GM21723 (cell line): Measurements from ENCODE around the gene FAM53B.

Source experiments
- ATAC-seq: cut with Tn5 transposase; IDR thresholded peaks from one replicate; pipeline ENCODE4 v1.9.1; 2021; ENCODE audit warnings: mild to moderate bottlenecking, moderate library complexity; ENCODE audit not compliant: unreplicated experiment

FAM53B gene

GRCh38 chr10:124698545-124699469 is 45.4 kb downstream of the FAM53B start:
- no peak for ATAC-seq

GRCh38 chr10:124697837-124698544 is 46.2 kb downstream of the FAM53B start:
- ATAC-seq = no peak

DNA sequence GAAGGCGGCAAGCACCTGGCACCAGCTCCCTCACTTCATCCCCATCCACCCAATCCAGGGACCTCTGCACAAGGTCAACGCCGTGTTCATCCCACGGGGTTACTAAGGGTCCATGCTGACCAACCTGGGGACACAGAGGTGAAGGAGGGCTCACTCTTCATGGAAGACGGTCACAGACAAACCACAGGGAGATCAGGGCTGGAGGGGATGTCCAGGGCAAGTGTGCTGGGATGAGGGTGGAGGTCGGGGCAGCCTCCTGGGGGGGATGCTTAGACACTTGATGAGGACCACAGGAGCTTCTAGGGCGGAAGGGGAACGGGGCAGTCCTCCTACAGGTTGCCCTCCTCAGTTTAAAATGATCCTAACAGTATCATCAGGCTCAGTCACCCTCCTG is 46.7 kb downstream of the FAM53B start:
- ATAC-seq = no peak

GRCh38 chr10:124696446-124697392 is 47.5 kb downstream of the FAM53B start:
- ATAC-seq = peak; percentile 82

GRCh38 chr10:124695259-124695658 is 48.9 kb downstream of the FAM53B start:
- no peak for ATAC-seq

DNA sequence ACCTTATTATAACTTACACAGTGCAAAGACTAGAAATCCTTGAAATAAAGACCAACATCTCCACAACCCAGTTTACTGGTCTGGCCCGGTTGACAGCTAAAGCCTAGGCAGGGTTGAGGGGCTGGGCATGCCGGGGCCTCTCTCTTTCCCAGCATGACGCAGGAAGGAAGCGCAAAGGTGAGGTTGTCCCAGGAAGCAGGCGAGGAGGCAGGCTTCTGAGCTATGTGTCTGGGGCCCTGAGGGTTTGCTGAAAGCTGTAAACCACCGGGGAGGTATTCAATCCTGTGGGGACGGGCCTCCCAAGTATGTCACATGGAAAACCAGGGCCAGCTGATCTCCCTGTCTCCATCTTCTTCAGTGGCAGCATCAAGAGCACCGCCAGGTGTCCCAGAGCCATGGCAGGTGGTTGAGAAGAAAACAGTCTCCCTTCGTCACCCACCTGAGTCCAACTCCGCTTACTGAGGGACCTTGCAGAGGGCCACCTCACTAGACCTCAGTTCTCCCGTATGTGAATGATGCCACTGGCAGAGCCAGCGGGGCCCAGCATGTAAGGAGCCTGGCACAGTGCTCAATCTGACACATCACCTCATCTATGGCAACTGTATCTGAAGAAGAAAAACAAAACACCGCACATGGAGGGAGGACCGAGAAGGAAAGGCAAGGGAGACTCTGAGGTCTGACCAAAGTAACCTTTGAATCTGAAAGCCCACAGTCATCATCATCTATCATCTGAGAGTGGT is 49.5 kb downstream of the FAM53B start:
- ATAC-seq = no peak

DNA sequence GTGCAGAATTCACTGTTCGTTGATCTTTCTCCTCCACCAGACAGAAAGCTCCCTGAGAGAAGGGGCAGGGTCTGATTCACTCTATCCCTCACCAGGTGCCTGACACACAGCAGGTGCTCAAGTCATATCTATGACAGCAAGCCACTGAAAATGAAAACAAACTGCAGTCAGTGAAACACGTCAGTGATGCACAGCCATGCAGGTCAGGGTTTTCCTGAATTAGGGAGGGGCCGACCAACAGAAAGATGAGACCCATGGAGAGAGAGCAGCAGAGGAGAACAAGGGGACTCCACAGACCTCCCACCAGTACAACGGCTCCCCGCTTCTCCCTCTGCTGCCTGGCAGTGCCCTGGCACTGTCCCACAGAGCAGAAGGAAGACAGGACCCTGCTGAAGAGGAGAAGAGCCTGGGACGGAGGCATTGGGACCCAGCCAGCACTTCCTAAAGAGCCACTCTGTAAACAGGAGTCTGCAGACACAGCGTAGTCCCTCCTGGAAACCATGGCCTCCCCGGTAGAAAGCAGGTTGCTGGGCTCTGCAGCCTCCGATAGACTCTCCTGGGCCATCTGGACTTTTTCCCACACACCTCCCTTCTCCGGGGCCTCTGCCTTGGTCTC is 50.3 kb downstream of the FAM53B start:
- peak; percentile 32 for ATAC-seq

GRCh38 chr10:124693396-124693795 is 50.8 kb downstream of the FAM53B start:
- no peak for ATAC-seq

DNA sequence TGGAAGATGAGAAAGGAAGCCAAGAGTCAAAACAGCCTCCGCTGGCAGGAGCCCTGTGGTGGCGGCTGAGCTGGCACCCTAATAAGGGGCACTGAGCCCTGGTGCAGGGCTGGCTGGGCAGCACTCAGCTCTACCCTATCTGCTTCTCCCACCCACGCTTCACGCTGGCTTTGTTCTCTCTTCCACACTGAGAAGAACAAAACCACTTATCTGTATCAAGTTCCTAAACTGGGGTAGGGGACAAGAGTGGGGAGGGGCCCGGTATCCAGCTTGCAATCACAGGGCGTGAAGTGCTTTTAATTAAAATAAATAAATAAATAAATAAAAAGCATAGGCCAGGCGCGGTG is 52.1 kb downstream of the FAM53B start:
- no peak for ATAC-seq

- no peak for ATAC-seq
Measured at GRCh38 chr10:124691421-124692099, 52.6 kb downstream of the FAM53B start.

GRCh38 chr10:124691002-124691401 is 53.2 kb downstream of the FAM53B start:
- no peak for ATAC-seq

DNA sequence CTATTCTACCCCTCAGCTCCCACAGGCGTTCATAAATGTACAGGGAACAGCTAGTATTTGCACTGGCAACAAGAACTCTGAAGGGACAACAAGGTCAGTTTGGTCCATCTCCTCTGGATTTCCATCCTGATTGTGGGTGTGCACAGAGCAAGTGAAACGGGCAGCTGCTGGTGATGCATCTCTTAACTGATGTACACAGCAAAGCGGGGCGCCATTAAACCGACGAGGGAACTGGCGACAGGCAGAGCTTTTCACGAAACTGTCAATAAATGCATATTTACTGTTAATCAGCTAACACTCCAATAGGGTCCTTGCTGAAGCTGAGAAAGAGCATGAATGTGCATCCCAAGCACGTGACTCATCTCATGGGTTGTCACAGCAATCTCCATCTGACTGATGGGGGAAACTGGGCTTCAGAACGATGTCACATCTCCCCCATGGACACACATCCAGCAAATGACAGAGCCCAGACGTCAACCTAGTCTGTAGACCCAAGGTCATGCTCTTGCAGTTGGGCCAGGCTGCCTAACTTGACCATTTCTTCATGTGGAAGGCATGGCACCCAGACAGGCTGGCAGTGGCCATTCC is 54.2 kb downstream of the FAM53B start:
- no peak for ATAC-seq

GRCh38 chr10:124688889-124689670 is 55.1 kb downstream of the FAM53B start:
- ATAC-seq = peak; percentile 95

DNA sequence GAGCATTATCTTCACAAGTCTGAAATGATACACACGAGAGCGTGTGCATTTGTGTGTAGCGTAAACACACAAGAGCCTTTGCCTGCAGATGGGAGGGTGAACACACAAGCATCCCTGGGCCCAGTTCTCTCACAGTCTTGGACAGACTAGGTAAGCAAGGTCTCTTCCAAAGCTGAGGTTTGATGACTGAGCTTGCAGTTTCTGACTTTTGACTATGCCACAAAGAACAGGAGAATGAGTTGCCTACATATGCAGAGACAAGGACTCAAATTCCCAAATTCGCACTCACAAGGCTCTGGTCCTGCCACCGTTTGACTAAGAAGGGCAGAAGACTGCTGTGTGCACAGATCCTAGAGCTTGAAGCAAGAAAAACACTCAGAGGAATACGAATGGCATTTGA is 55.8 kb downstream of the FAM53B start:
- ATAC-seq = peak; percentile 8

DNA sequence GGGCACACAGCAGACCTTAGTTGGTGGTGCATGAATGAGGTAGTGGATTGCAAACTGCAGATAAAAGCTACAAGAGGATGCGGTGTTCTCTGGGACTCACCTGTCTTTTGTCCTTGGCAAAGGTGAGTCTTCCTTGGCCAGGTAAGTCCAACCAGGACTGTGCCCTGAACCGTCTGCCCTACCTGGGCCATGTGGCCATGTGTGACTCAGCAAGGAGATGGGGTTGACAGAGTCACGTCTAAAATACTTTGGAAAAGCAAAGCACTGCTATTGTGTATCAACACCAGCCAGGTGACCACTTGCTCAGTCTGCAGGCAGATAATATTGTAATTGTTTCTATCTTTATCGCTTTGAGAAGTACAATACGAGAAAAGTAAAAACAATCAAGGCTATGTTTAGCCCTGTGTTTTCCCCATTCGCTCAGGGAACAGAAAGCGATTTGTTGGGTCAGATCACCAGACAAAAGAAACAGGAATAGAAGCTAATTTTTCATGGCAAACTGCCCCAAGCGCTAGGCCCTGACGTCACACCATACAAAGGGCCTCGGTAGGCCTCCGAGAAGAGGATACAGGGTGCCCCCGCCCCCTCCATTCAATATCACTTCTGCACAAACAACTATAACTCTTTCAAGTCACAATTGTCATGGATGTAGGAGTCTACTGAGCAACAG is 57.3 kb downstream of the FAM53B start:
- no peak for ATAC-seq

- no peak for ATAC-seq
Measured at GRCh38 chr10:124685261-124685660, 58.9 kb downstream of the FAM53B start.

DNA sequence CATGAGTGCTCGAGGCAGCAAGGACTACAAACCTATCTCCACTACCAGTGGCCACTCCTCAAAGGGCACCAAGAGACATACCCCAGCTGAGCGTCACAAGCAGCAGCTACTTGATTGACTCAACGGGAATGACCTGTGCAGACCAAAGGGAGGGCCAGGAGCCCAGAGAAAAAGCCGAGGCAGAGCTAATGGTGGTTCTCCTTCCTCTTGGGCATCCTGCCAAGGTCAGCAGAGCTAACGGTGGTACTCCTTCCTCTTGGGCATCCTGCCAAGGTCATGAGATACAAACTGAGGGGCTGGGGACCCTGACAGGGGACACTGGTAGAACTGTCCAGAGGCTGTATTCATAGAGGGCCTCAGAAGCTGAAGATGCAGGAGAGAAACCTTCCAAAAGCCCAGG is 60.4 kb downstream of the FAM53B start:
- ATAC-seq = no peak
